HepG2 (cell line): Measurements from ENCODE around the gene SAC3D1. TPM values are rescaled to one million over a fixed set of nuclear protein-coding genes. Genes with fewer than 3 reads are reported as not detected.

Experiments
- CHCHD3 ChIP-seq: sonication (generic); formaldehyde crosslinking; IDR thresholded peaks from 2 replicates; pipeline ENCODE4 v1.8.0; 2022; ENCODE audit warnings: mild to moderate bottlenecking, missing genetic modification reagents, moderate library complexity
- ETV5 ChIP-seq: IDR thresholded peaks from 2 replicates; pipeline ENCODE4 v1.6.1; 2018; ENCODE audit warnings: missing biosample characterization, missing genetic modification reagents, inconsistent platforms, borderline replicate concordance
- HES4 ChIP-seq: sonication (generic); formaldehyde crosslinking; IDR thresholded peaks from 2 replicates; pipeline ENCODE4 v1.9.0; 2021; ENCODE audit warnings: mild to moderate bottlenecking, missing genetic modification reagents, borderline replicate concordance
- HOXA7 ChIP-seq: sonication (generic); formaldehyde crosslinking; IDR thresholded peaks from 2 replicates; pipeline ENCODE4 v1.8.1; 2022; ENCODE audit warnings: mild to moderate bottlenecking, missing genetic modification reagents, moderate library complexity
- JARID2 ChIP-seq: sonication (generic); formaldehyde crosslinking; IDR thresholded peaks from 2 replicates; pipeline ENCODE4 v1.8.1; 2023; ENCODE audit warnings: missing genetic modification reagents, inconsistent platforms; ENCODE audit not compliant: insufficient replicate concordance
- KDM3A ChIP-seq: IDR thresholded peaks from 2 replicates; pipeline ENCODE4 v1.6.1; 2018; ENCODE audit warnings: low read depth, missing compliant biosample characterization
- MATR3 ChIP-seq: sonication (generic); formaldehyde crosslinking; IDR thresholded peaks from 2 replicates; pipeline ENCODE4 v1.4.0; 2020; ENCODE audit warnings: missing genetic modification reagents
- MTA3 ChIP-seq: sonication (generic); formaldehyde crosslinking; IDR thresholded peaks from 2 replicates; pipeline ENCODE4 v1.4.0; 2020; ENCODE audit warnings: missing genetic modification reagents
- MYC ChIP-seq: sonication (generic); formaldehyde crosslinking; IDR thresholded peaks from 2 replicates; pipeline ENCODE4 v1.9.0; 2021; ENCODE audit warnings: missing genetic modification reagents, borderline replicate concordance
- RAD21 ChIP-seq: fragments of 450-650 bp; formaldehyde crosslinking; IDR thresholded peaks from 2 replicates; pipeline ENCODE4 v1.5.0; 2020; ENCODE audit warnings: mild to moderate bottlenecking
- SALL2 ChIP-seq: sonication (generic); formaldehyde crosslinking; IDR thresholded peaks from 2 replicates; pipeline ENCODE4 v1.8.1; 2023; ENCODE audit warnings: mild to moderate bottlenecking, missing genetic modification reagents, inconsistent platforms
- SNAPC2 ChIP-seq: sonication (generic); formaldehyde crosslinking; IDR thresholded peaks from 2 replicates; pipeline ENCODE4 v1.8.1; 2022; ENCODE audit warnings: mild to moderate bottlenecking, missing genetic modification reagents
- XRCC5 ChIP-seq: fragments of 200-400 bp; formaldehyde crosslinking; optimal IDR thresholded peaks from 2 replicates; pipeline ENCODE3; 2017; ENCODE audit warnings: mild to moderate bottlenecking, low read length
- ZFX ChIP-seq: sonication (generic); formaldehyde crosslinking; IDR thresholded peaks from 2 replicates; pipeline ENCODE4 v1.4.0; 2020; ENCODE audit warnings: mild to moderate bottlenecking, low read depth, missing genetic modification reagents, moderate library complexity
- ZFY ChIP-seq: sonication (generic); formaldehyde crosslinking; IDR thresholded peaks from 2 replicates; pipeline ENCODE4 v1.4.0; 2020; ENCODE audit warnings: missing genetic modification reagents
- ZNF232 ChIP-seq: sonication (generic); formaldehyde crosslinking; IDR thresholded peaks from 2 replicates; pipeline ENCODE4 v1.4.0; 2020; ENCODE audit warnings: missing genetic modification reagents, borderline replicate concordance
- ZNF430 ChIP-seq: sonication (generic); formaldehyde crosslinking; IDR thresholded peaks from 2 replicates; pipeline ENCODE4 v1.9.0; 2021; ENCODE audit warnings: mild to moderate bottlenecking, missing genetic modification reagents
- ZNF777 ChIP-seq: sonication (generic); formaldehyde crosslinking; IDR thresholded peaks from 2 replicates; pipeline ENCODE4 v1.4.0; 2020; ENCODE audit warnings: missing genetic modification reagents
- ZSCAN31 ChIP-seq: sonication (generic); formaldehyde crosslinking; IDR thresholded peaks from 2 replicates; pipeline ENCODE4 v1.5.0; 2020; ENCODE audit warnings: low read depth, mild to moderate bottlenecking, missing genetic modification reagents
- polyA plus RNA-seq, 8 experiments: library from polyadenylated mRNA; depleted of rRNA in 3 of 8; stranded (reverse) in 7 of 8; unstranded in 1 of 8; fragments of >200 nt; fragmentation: Illumina TruSeq in 4 of 8; extraction: Trizol in 4 of 8; gene quantifications; 2 replicates each; pipeline versions ENCODE4 v1.2.1 to v1.2.3, GENCODE V29; 2011 to 2016; ENCODE audit warnings: low read depth in 4 of 8, missing spikeins in 1 of 8, mixed read lengths in 1 of 8; ENCODE audit not compliant: insufficient read depth in 1 of 8
- total RNA-seq, 5 experiments: library from RNA; depleted of rRNA; stranded (reverse); fragments of >200 nt; fragmentation: Illumina TruSeq; extraction: Trizol; gene quantifications; 2 replicates each; pipeline ENCODE4 v1.2.3, GENCODE V29; 2016; ENCODE audit warnings: low read depth in 1 of 5
- TF ChIP-seq, protein P1 (sequence below): sonication (generic); formaldehyde crosslinking; IDR thresholded peaks from 2 replicates; pipeline ENCODE4 v1.5.0; 2020; ENCODE audit warnings: missing genetic modification reagents
- TF ChIP-seq, protein P2 (sequence below): sonication (generic); formaldehyde crosslinking; IDR thresholded peaks from 2 replicates; pipeline ENCODE4 v1.5.0; 2020; ENCODE audit warnings: missing genetic modification reagents, mild to moderate bottlenecking, borderline replicate concordance
- TF ChIP-seq, protein P3 (sequence below): sonication (generic); formaldehyde crosslinking; IDR thresholded peaks from 2 replicates; pipeline ENCODE4 v1.5.1; 2020; ENCODE audit warnings: mild to moderate bottlenecking, missing genetic modification reagents
- TF ChIP-seq, protein P4 (sequence below): sonication (generic); formaldehyde crosslinking; IDR thresholded peaks from 2 replicates; pipeline ENCODE4 v1.5.0; 2020; ENCODE audit warnings: mild to moderate bottlenecking, low read depth, missing genetic modification reagents, borderline replicate concordance

SAC3D1 gene
- total and polyA plus RNA-seq, 2 of the 13 experiments (the other 11 are each of a cell fraction or from before 2014, with no cell fraction given): 7.4 to 36.3 TPM

DNA sequence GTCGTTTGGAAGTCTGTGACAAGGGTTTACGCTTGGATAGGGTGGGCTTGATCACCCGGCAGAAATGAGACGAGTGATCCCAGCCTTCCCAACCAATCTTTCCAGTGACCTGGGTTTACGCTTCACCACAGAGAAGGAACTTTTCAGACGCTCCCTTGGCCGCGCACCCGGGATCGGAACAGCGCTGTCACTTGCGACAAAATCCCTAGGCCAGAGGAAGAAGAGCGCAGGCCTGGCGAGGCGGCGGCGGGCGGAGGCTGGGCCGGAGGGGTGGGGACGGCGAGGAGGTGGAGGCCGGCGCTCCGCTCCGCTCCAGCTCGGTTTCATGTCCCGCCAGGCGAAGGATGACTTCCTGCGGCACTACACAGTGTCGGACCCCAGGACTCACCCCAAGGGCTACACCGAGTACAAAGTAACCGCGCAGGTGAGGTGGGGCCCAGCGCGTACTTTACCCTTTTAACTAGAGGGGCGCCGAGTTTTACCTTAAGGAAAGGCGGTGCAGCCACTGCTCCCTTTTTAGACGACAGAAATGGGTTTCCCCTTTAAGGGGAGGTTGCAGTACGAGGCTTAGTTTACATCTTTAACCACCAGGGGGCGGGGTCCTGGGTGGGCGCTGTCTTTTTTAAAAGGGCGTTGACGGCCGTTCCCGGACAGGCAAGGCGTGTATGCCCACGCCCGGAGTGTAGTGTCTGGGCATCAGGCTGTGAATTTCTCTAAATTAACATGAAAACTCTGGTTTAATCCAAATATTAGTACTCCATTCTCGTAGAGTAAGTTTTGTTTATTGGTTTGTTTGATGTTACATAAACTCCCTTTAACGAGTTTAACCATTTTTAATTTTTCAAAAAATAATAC, 13.6 kb upstream of the SAC3D1 start, which contains the start of gene SNX15 (continued):
- TF ChIP-seq RAD21 (CRISPR knock-in tag) (peak; percentile 49; the same call in 1 of the 2 replicates), ZSCAN31 (CRISPR knock-in tag) (0 out of 2 replicates have a peak, but pooled peaks have one; percentile 16), KDM3A (peak; percentile 15; the same call in 1 of the 2 replicates), ZFY (CRISPR knock-in tag) (peak; percentile 90), HOXA7 (CRISPR knock-in tag) (no peak), SALL2 (CRISPR knock-in tag) (peak; percentile 82; the same call in 1 of the 2 replicates), ETV5 (CRISPR knock-in tag) (no peak), ZFX (CRISPR knock-in tag) (peak; percentile 92), MATR3 (CRISPR knock-in tag) (no peak), ZNF430 (CRISPR knock-in tag) (peak; percentile 85; the same call in 1 of the 2 replicates), XRCC5 (peak; percentile 24), CHCHD3 (no peak), HES4 (CRISPR knock-in tag) (no peak; the same call in 1 of the 2 replicates), SNAPC2 (CRISPR knock-in tag) (0 out of 2 replicates have a peak, but pooled peaks have one; percentile 56), MTA3 (CRISPR knock-in tag) (no peak), ZNF777 (CRISPR knock-in tag) (peak; percentile 67; the same call in 1 of the 2 replicates), ZNF232 (peak; percentile 83; the same call in 1 of the 2 replicates), MYC (0 out of 2 replicates have a peak, but pooled peaks have one; percentile 62), JARID2 (CRISPR knock-in tag) (no peak)
- TF ChIP-seq, protein P1, sequence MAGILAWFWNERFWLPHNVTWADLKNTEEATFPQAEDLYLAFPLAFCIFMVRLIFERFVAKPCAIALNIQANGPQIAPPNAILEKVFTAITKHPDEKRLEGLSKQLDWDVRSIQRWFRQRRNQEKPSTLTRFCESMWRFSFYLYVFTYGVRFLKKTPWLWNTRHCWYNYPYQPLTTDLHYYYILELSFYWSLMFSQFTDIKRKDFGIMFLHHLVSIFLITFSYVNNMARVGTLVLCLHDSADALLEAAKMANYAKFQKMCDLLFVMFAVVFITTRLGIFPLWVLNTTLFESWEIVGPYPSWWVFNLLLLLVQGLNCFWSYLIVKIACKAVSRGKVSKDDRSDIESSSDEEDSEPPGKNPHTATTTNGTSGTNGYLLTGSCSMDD: no peak
- TF ChIP-seq, protein P2, sequence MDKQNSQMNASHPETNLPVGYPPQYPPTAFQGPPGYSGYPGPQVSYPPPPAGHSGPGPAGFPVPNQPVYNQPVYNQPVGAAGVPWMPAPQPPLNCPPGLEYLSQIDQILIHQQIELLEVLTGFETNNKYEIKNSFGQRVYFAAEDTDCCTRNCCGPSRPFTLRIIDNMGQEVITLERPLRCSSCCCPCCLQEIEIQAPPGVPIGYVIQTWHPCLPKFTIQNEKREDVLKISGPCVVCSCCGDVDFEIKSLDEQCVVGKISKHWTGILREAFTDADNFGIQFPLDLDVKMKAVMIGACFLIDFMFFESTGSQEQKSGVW (CRISPR knock-in tag): no peak
- TF ChIP-seq, protein P3, sequence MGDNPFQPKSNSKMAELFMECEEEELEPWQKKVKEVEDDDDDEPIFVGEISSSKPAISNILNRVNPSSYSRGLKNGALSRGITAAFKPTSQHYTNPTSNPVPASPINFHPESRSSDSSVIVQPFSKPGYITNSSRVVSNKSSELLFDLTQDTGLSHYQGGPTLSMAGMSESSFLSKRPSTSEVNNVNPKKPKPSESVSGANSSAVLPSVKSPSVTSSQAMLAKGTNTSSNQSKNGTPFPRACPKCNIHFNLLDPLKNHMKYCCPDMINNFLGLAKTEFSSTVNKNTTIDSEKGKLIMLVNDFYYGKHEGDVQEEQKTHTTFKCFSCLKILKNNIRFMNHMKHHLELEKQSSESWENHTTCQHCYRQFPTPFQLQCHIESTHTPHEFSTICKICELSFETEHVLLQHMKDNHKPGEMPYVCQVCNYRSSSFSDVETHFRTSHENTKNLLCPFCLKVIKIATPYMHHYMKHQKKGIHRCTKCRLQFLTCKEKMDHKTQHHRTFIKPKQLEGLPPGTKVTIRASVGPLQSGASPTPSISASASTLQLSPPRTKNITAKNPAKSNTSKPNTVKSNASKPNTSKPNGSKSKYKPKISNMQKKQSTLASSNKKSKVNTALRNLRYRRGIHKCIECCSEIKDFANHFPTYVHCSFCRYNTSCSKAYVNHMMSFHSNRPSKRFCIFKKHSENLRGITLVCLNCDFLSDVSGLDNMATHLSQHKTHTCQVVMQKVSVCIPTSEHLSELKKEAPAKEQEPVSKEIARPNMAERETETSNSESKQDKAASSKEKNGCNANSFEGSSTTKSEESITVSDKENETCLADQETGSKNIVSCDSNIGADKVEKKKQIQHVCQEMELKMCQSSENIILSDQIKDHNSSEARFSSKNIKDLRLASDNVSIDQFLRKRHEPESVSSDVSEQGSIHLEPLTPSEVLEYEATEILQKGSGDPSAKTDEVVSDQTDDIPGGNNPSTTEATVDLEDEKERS (CRISPR knock-in tag): no peak
- TF ChIP-seq, protein P4, sequence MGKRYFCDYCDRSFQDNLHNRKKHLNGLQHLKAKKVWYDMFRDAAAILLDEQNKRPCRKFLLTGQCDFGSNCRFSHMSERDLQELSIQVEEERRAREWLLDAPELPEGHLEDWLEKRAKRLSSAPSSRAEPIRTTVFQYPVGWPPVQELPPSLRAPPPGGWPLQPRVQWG (CRISPR knock-in tag): no peak
